GM18499 (cell line): ENCODE data around the gene SUSD3.

ENCODE experiments used
- ATAC-seq: cut with Tn5 transposase; IDR thresholded peaks from one replicate; pipeline ENCODE4 v1.9.1; 2021; ENCODE audit warnings: moderate number of reproducible peaks; ENCODE audit not compliant: insufficient read depth, unreplicated experiment

Gene SUSD3

DNA sequence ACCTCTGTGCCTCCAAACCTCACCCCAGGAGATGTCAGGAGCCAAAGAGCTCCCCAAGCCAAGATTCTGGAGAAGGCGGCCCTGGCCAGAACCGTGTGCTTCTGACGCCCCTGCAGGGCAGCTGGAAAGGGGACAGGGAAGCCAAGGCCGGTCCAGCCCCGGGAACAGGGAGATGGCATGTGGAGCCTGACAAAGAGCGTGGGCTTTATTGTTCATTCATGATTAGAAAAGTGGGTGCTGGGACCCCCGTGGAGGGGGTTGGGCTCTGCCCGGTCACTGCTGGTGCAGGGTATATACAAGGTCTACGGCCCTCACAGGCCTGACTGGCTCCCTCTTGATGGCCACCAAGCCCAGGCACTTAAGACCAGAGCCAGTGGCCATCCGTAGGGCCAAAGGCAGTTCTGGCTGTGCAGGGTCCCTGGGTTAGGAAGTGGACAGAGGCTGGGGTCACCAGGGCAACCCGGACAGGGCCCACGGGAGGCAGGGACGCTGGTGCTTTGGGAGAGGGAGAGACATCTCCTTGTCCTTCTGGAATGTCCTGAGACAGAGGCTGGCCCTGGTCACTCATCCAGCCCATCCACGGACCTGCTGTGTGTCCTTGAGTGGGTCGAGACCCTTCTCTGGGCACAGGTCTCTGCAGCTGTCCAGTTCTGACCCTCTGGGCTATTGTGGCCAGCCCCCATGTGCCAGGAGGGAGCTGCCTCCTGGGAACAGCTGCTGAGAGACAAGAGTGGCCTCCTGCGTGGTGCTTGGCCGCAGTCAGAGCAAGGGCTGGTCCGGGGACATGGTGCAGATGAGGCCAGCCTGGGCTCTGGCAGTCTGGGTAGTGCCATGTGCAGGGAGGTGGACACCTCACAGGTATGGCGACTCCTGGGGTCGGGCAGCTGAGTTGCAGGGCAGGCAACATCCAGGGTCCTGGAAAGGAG, 63.1 kb downstream of the SUSD3 start:
- ATAC-seq, result no peak

- ATAC-seq, result no peak
Measured at GRCh38 chr9:93122721-93123221, 64.3 kb downstream of the SUSD3 start.

DNA sequence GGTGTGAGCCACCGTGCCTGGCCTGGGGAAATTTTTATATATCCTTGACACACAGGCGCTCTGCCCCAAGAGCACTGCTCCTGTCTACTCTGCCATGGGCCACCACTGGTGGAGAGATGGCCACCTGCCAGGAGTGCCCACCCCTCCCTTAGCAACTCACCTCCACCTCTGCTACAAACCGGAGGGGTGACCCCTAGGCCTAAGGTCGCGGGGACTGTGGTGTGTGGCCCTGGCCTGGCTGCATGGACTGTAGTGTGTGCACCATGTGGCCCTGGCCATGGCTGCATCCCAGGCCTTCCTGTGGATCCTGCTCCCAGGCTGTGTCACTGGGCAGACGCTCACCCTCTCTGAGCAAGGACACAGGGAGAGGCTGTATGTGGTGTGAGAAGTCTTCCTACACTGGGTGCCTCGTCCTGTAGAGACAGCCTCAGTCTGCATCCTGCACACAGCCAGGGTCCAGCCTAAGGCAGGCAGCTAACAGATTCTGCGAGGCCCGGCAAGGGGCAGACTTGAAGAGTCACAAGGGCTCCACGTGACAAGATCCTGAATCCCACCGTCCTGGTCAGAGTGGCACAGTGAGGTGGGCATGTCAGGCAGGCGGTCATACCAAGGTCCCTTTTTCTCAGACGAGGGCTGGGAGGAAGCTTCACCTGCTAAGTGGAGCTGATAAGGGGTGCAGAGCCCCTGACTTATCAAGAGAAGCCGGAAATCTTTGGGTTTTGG, 65.2 kb downstream of the SUSD3 start:
- ATAC-seq, result no peak

GRCh38 chr9:93124793-93125192, 66.3 kb downstream of the SUSD3 start:
- ATAC-seq, result no peak

DNA sequence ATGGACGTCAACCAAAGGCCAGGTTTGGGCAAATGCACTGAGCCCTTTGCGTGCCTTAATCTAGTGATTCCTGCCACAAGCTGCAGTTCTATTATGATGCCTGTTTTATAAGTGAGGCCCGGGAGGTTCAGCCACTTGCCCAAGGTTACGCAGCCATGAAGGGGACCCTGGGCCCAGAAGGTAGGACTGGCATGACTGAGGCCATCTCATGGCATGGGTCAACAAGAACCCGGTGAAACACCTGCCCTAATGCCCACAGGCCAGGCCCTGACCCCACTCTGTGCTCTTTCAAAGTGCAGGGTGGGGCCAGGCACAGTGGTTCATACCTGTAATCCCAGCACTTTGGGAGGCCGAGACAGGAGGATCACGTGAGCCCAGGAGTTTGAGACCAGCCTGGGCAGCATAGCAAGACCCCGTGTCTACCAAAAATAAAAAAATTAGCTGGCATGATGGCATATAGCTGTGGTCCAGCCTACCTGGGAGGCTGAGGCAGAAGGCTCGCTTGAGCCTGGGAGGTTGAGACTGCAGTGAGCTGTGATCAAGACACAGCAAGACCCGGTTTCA, 66.9 kb downstream of the SUSD3 start:
- no peak for ATAC-seq

- no peak for ATAC-seq
Measured at GRCh38 chr9:93126151-93126781, 67.8 kb downstream of the SUSD3 start.

DNA sequence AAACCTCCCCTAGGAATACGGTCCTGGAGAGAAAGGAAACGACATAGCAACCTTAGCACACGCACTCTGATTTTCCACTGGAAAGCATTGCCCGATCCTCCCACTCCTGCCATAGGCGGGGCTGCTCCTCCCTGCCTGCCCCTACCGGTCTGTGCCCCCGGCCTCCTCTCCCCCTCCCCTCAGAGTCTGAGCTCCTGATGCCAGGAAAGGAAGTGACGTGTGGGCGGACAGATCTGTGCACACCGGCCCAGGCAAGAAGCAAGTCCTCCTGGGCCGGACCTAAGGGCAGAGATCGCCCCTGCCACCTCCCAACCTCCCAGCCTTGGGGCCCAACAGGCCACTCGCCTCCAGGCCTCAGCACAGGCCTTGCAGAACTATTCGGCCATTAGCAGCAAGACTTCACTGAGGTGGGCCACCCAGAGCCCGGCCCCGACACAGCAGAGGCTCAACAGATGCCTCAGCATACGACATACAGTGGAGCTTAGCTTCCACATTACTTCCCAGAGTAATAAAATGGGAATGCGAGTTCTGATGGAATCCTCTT, 68.4 kb downstream of the SUSD3 start:
- ATAC-seq, result no peak

DNA sequence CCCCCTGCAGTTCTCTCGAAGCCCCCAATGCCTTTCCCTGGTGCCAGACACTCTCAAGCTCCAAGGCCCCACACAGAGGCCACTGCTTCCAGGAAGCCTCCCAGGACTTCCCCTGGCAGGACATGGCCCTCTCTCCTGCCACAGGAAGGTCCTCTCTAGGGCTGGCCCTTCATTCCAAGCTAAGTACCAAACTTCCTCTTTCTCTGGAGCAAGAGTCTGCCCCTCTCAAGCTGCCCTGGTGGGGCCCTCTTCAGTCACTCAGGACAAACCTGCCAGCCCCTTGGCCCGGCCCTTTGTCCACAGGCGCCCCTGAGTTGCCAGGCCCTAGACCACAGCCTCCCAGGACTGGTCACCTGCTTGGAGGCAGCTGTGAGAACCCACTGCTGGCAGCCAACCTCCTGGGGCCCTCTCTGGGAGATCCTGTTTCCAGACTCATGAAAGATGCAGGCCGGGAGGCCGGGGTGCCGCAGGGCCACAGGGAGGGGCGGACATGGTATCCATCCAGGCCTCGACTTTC, 69.0 kb downstream of the SUSD3 start:
- no peak for ATAC-seq

DNA sequence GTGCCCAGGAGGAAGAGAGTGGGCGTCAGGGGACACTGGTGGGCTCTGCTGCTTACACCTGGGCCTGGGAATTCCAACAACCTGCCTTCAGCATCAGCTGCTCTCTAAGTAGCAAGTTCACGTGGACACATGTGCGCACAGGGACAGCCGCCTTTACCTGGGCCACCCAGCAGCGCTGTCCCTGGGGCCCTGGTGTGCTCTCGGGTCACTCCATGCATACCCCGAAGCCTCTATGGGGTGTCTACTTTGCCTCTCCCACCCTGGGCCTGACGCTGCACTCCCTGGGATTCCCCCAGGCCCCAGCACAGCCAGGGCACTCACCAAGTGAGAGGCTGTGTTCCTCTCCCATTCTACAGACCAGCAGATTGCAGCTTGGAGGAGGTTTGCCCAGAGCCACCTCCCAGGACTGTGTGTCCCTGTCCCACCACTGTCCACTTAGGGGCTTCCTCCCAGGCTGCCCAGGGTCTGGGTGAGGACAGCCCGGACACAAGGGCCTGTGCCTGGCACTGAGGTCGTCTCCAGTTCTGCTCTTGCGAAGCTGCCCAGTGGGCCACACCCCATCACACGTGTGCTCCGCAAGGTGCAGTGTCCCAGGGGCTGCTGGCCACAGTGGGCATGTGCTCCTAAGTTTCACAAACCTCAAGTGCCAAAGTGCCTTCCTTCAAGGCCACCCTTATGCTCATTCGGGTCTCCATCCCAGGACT, 69.7 kb downstream of the SUSD3 start:
- ATAC-seq, result no peak

DNA sequence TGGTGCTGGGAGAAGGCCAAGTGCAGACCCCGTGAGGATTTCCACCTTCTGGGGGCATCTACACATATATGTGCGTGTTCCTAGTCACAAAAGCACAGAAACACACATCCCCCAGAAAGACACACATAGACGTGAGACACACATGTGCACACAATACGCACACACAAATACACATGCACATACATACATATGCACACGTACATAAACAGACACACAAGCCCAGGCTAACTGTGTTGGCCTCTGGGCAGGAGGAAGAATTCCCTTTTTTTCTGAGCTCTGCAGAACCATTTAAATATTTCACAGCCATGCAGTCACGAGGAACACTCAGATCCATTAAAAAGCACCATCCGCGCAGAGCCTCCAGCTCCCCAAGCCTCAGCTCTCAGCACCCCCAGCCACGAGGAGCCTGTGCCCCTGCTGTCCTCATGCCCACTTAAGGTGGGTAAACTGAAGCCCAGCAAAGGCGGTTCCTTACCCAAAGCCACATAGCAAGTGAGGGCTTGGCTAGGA, 70.3 kb downstream of the SUSD3 start:
- no peak for ATAC-seq

GRCh38 chr9:93129286-93129685, 70.8 kb downstream of the SUSD3 start:
- ATAC-seq, result no peak

- ATAC-seq, result no peak
Measured at GRCh38 chr9:93129691-93130500, 71.4 kb downstream of the SUSD3 start.

DNA sequence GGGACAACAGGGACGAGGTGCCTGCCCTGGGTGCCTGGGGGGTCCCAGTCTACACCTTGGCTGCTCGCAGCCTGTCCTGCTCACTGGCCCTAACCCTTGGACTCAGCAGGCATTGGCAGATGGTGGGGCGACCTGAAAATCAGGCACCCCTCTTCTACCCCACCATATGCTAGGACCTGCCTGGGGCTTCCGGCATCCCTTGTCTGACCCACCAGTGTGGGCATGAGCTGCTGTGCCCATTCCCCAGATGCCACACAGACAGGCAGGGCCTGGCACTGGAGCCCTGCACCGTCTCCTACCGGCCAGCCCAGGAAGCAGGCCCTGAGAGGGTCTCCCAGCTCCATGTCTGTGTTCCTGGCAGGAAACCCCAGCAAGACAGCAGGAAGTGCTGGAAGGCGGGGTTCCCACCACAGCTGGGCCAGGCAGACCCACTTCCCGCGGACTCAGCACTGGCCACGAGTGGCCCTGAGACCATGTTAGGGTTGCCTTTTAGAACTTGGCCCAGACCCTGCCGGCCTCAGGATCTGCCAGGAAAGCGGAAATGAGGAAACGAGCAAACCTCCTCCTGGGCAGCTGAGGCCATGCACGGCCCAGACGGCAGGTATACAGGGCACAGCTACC, 72.5 kb downstream of the SUSD3 start:
- no peak for ATAC-seq

DNA sequence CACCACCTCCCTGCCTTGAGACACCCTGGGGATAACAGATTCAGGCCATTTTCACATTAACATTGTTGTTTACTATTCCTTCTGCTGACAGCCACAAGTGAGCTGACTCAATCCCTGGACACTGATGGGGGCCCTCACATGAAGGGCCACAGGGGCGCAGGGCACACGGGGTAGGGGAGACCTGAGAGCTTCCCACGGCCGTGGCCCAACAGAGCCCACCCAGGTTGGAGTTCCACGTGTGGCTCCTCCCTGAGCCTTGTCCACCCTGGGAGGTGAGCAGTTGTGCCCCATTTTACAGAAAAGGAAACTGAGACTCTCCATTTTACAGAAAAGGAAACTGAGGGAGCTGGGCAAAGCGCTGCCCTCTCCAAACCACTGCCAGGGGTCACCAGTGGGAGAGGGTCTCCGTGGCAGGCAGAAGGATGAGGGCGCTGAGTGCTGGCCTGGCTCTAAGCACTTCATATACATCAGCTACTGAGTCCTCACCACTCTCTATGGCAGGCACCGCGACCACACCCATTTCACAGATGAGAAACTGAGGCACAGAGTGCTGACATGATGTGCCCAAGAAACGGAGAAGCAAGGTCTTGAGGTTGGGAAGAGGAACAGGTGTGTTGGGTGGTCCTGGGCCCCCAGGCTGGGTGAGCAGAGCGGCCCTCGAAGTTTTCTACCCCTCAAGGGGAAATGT, 73.2 kb downstream of the SUSD3 start:
- ATAC-seq, result no peak

DNA sequence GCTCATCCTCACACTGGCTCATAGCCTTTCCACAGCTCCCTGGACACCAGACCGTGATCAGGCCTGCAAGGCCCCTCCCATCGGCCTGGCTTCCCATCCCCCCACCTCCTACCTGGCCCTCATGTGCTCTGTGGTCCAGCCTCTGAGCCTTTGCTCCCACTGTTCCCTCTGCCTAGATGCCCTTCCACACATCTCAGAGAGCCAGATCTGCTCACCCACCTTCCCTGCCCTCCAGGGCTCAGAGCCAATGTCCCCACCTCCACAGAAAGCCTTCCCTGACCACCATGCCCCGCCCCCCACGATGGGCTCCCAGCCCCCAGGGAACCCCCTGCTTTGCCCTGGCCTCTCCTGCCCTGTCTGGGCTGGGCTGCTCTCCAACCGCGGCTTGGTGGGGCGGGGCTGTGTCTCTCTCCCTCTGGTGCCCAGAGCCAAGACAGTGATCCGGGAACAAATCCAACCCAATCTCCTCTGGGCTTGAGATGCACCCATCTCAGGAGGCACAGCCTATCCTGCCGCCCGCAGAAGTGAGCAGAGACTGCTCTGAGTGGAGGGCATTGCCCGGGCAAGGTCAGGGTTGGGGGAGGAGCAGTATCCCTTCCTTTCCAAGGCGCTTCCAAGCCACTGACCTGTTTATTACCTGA, 73.9 kb downstream of the SUSD3 start:
- ATAC-seq, result no peak

GRCh38 chr9:93132946-93133680, 74.6 kb downstream of the SUSD3 start:
- peak; percentile 30 for ATAC-seq
